SK-N-SH (cell line): Measurements from ENCODE around the gene SRGN. TPM values are rescaled to one million over a fixed set of nuclear protein-coding genes. Genes with fewer than 3 reads are reported as not detected.

Experiments used
- CTCF ChIA-PET: fragments of 300-600, 350-600 bp; formaldehyde crosslinking; extraction: SDS; loops from one replicate; lab custom pipeline; 2021; lab: Yijun Ruan, JAX
- POLR2A ChIA-PET: fragments of 350-600 bp; sonication (Branson Sonifier 250); formaldehyde crosslinking; extraction: SDS; loops from one replicate; lab custom pipeline; 2020; ENCODE audit warnings: antibody characterized with exemption, inconsistent platforms; lab: Yijun Ruan, JAX
- DNase-seq: peaks from one replicate; pipeline ENCODE4 v3.0.0; 2012
- H2AFZ ChIP-seq: fragments of 200-600 bp; sonication (generic); 2 replicates; pipeline ENCODE4 v1.8.1; 2016; ENCODE audit warnings: antibody characterized with exemption, mild to moderate bottlenecking, low read depth
- H3F3A ChIP-seq: fragments of 200-600 bp; sonication (generic); replicated peaks from 2 replicates; pipeline ENCODE3; 2016; ENCODE audit warnings: antibody characterized with exemption, mild to moderate bottlenecking; ENCODE audit not compliant: insufficient read depth
- H3K27ac ChIP-seq, 2 experiments: fragments of 200-500 bp in 1 of 2; fragments of 200-600 bp in 1 of 2; sonication (Bioruptor generic) in 1 of 2; sonication (generic), shearing (Covaris generic) in 1 of 2; 2 replicates each; pipeline versions ENCODE4 v1.5.1 to v1.6.1; 2014 to 2016; ENCODE audit warnings: low read depth in 2 of 2, inconsistent platforms in 1 of 2, low read length in 1 of 2, mild to moderate bottlenecking in 1 of 2, mixed read lengths in 1 of 2
- H3K27me3 ChIP-seq: fragments of 200-600 bp; sonication (generic), shearing (Covaris generic); 2 replicates; pipeline ENCODE4 v1.6.1; 2016; ENCODE audit warnings: mixed run types; ENCODE audit not compliant: insufficient read depth
- H3K36me3 ChIP-seq, 2 experiments: fragments of 200-500 bp in 1 of 2; fragments of 200-600 bp in 1 of 2; sonication (Bioruptor generic) in 1 of 2; sonication (generic) in 1 of 2; replicated peaks in 1 of 2; 2 replicates each; pipeline versions ENCODE3 to v1.5.1; 2014 to 2016; ENCODE audit warnings: low read length in 1 of 2, mild to moderate bottlenecking in 1 of 2; ENCODE audit not compliant: insufficient read depth in 2 of 2, control insufficient read depth in 1 of 2
- H3K4me1 ChIP-seq, 2 experiments: fragments of 200-500 bp in 1 of 2; fragments of 200-600 bp in 1 of 2; sonication (Bioruptor generic) in 1 of 2; sonication (generic), shearing (Covaris generic) in 1 of 2; 2 replicates each; pipeline versions ENCODE4 v1.5.1 to v1.6.1; 2014 to 2016; ENCODE audit warnings: low read depth in 1 of 2, low read length in 1 of 2, mixed run types in 1 of 2; ENCODE audit not compliant: insufficient read depth in 2 of 2, control insufficient read depth in 1 of 2
- H3K4me2 ChIP-seq: fragments of 200-600 bp; sonication (generic), shearing (Covaris generic); 2 replicates; pipeline ENCODE4 v1.6.1; 2017; ENCODE audit warnings: mixed run types
- H3K4me3 ChIP-seq, 2 experiments: fragments of 200-500 bp in 1 of 2; fragments of 200-600 bp in 1 of 2; sonication (Bioruptor generic) in 1 of 2; sonication (generic), shearing (Covaris generic) in 1 of 2; 2 replicates each; pipeline versions ENCODE4 v1.5.1 to v1.8.1; 2014 to 2016; ENCODE audit warnings: low read depth in 2 of 2, inconsistent platforms in 1 of 2, low read length in 1 of 2, mild to moderate bottlenecking in 1 of 2, mixed read lengths in 1 of 2, moderate library complexity in 1 of 2
- H3K79me2 ChIP-seq: fragments of 200-600 bp; sonication (generic); 2 replicates; pipeline ENCODE4 v1.8.1; 2017; ENCODE audit warnings: mild to moderate bottlenecking; ENCODE audit not compliant: insufficient read depth
- H3K9ac ChIP-seq: fragments of 200-600 bp; sonication (generic); 2 replicates; pipeline ENCODE4 v1.6.1; 2017; ENCODE audit warnings: mixed run types
- H3K9me2 ChIP-seq: fragments of 200-600 bp; sonication (generic); 2 replicates; pipeline ENCODE4 v1.6.1; 2017; ENCODE audit warnings: mixed run types
- H3K9me3 ChIP-seq: fragments of 200-600 bp; sonication (generic); 2 replicates; pipeline ENCODE4 v1.6.1; 2017; ENCODE audit warnings: mixed run types, mild to moderate bottlenecking, moderate library complexity
- H4K20me1 ChIP-seq: fragments of 200-600 bp; sonication (generic); 2 replicates; pipeline ENCODE4 v1.6.1; 2017; ENCODE audit warnings: mild to moderate bottlenecking, mixed run types; ENCODE audit not compliant: insufficient read depth
- EP300 ChIP-seq, 2 experiments: IDR thresholded peaks; 2 replicates each; pipeline versions ENCODE4 v1.4.0 to v1.6.1; 2012; ENCODE audit warnings: borderline replicate concordance in 1 of 2, low read depth in 1 of 2, low read length in 1 of 2
- FOSL2 ChIP-seq: IDR thresholded peaks from 2 replicates; pipeline ENCODE4 v1.4.0; 2012; ENCODE audit warnings: low read depth, mild to moderate bottlenecking, moderate library complexity, borderline replicate concordance
- FOXJ3 ChIP-seq: sonication (generic); formaldehyde crosslinking; IDR thresholded peaks from 2 replicates; pipeline ENCODE4 v1.5.1; 2020; ENCODE audit warnings: mild to moderate bottlenecking, missing genetic modification reagents
- GABPA ChIP-seq: IDR thresholded peaks from 2 replicates; pipeline ENCODE4 v1.4.0; 2012; ENCODE audit warnings: low read depth, mild to moderate bottlenecking
- NFIC ChIP-seq: IDR thresholded peaks from 2 replicates; pipeline ENCODE4 v1.4.0; 2012; ENCODE audit warnings: borderline replicate concordance
- NRF1 ChIP-seq: IDR thresholded peaks from 2 replicates; pipeline ENCODE4 v1.6.1; 2012; ENCODE audit warnings: low read depth, mild to moderate bottlenecking, low read length
- PBX3 ChIP-seq: IDR thresholded peaks from 2 replicates; pipeline ENCODE4; 2012
- RCOR1 ChIP-seq: fragments of 150-350 bp; IDR thresholded peaks from 2 replicates; pipeline ENCODE4 v1.6.1; 2017; ENCODE audit warnings: antibody characterized with exemption, low read length
- RXRA ChIP-seq: IDR thresholded peaks from 2 replicates; pipeline ENCODE4 v1.4.0; 2012; ENCODE audit warnings: low read depth, mild to moderate bottlenecking, borderline replicate concordance
- SIN3A ChIP-seq: IDR thresholded peaks from 2 replicates; pipeline ENCODE4 v1.6.1; 2012; ENCODE audit warnings: low read depth, mild to moderate bottlenecking, low read length, moderate library complexity, borderline replicate concordance
- SMC3 ChIP-seq: IDR thresholded peaks from 2 replicates; pipeline ENCODE4 v1.6.1; 2012; ENCODE audit warnings: low read depth, low read length, improper control_type of control experiment
- TAF1 ChIP-seq: IDR thresholded peaks from 2 replicates; pipeline ENCODE4 v1.6.1; 2012; ENCODE audit warnings: low read depth, mild to moderate bottlenecking, low read length, moderate library complexity, borderline replicate concordance
- TCF12 ChIP-seq: IDR thresholded peaks from 2 replicates; pipeline ENCODE4 v1.4.0; 2012
- TEAD4 ChIP-seq: IDR thresholded peaks from 2 replicates; pipeline ENCODE4 v1.4.0; 2012; ENCODE audit warnings: mild to moderate bottlenecking, borderline replicate concordance; ENCODE audit not compliant: insufficient read depth
- YY1 ChIP-seq: IDR thresholded peaks from 2 replicates; pipeline ENCODE4 v1.4.0; 2012; ENCODE audit warnings: low read depth, mild to moderate bottlenecking
- ZBTB33 ChIP-seq: IDR thresholded peaks from 2 replicates; pipeline ENCODE4 v1.4.0; 2012; ENCODE audit warnings: low read depth, borderline replicate concordance
- WGBS: methylation state at CpG from one replicate; pipeline ENCODE4 v1.1.6; 2017; ENCODE audit warnings: low lambda C conversion rate; 5-methylcytosine and 5-hydroxymethylcytosine counted together
- polyA plus RNA-seq, 3 experiments: library from polyadenylated mRNA; depleted of rRNA; stranded (reverse); fragments of >200 nt; gene quantifications; 2 replicates each; pipeline ENCODE4 v1.2.3, GENCODE V29; 2012

SRGN gene
- polyA plus RNA-seq, 1 of the 3 experiments (the other 2 are of a cell fraction): 0.10 TPM

GRCh38 chr10:69080226-69080625 lies 7.7 kb upstream of the SRGN start:
- H3K27me3 ChIP-seq: no peaks in the 10 kb centered on the region
- no peak overlapping the region for H3K9ac ChIP-seq
- no peaks in the 10 kb centered on the region for H3K9me2 ChIP-seq
- no peak overlapping the region for H3K4me3 ChIP-seq
- TF ChIP-seq NRF1 (no peak), YY1 (no peak), TAF1 (no peak), TCF12 (no peak)
- TF ChIP-seq, all 33 proteins: peak for 0
- no peak for DNase-seq
- no peaks in the 10 kb centered on the region for H3K36me3 ChIP-seq
- H3K4me1 ChIP-seq: no peaks in the 10 kb centered on the region
- 38% methylated on average over 4 of the region's 4 CpGs for WGBS
- H3K9me3 ChIP-seq: no peaks in the 10 kb centered on the region
- no peak overlapping the region for H2AFZ ChIP-seq
- H4K20me1 ChIP-seq: no peaks in the 10 kb centered on the region
- no peaks in the 10 kb centered on the region for H3K79me2 ChIP-seq
- no peak overlapping the region for H3K27ac ChIP-seq
- POLR2A ChIA-PET: no interaction called here
- H3K4me2 ChIP-seq: no peak overlapping the region
- H3F3A ChIP-seq: no peaks in the 10 kb centered on the region
- CTCF ChIA-PET: interaction anchor here (1.3 kb wide), 1 partner anchor 14 kb away, joined by 5 read pairs; no protein-coding TSS in a partner anchor

- Histone ChIP-seq H4K20me1 (no peaks in the 10 kb centered on the region), H3K4me1 (no peaks in the 10 kb centered on the region)
Measured at GRCh38 chr10:69086001-69086509, 1.8 kb upstream of the SRGN start.

GRCh38 chr10:69088471-69088769 lies 517 bp downstream of the SRGN start:
- Histone ChIP-seq H3K4me1 (no peaks in the 10 kb centered on the region), H3K4me2 (no peak overlapping the region), H3K4me3 (no peak overlapping the region), H2AFZ (peak overlapping the region; percentile 39; the same call in 1 of the 2 replicates), H3K9ac (no peak overlapping the region), H3K27ac (peak overlapping the region in 1 of 2 experiments; percentile 7; a peak in 1 of 4 replicates), H3K9me2 (no peaks in the 10 kb centered on the region), H3K36me3 (no peaks in the 10 kb centered on the region), H3F3A (peaks cover 7% of the 10 kb centered on the region), H3K9me3 (no peaks in the 10 kb centered on the region), H3K27me3 (no peaks in the 10 kb centered on the region), H3K79me2 (no peaks in the 10 kb centered on the region), H4K20me1 (no peaks in the 10 kb centered on the region)
- TF ChIP-seq PBX3 (no peak), EP300 (IDR thresholded peaks at IDR 0.05; ENCODE audit: borderline replicate concordance in 1 of 2, low read depth in 1 of 2, low read length in 1 of 2) (no peak), SIN3A (no peak), FOXJ3 (CRISPR knock-in tag) (no peak), TEAD4 (no peak), RXRA (no peak), GABPA (no peak), NFIC (no peak), RCOR1 (no peak), ZBTB33 (no peak), SMC3 (no peak), TCF12 (no peak)
- ChIA-PET POLR2A (no interaction called here), CTCF (interaction anchor here (0.6 kb wide), 1 partner anchor 649 kb away, joined by 3 read pairs; no protein-coding TSS in a partner anchor)
- no peak for DNase-seq
- 83% methylated on average over 3 of the region's 3 CpGs for WGBS

More at GRCh38 chr10:69086001-69086509, 1.8 kb upstream of the SRGN start:
- Histone ChIP-seq H3K36me3 (no peaks in the 10 kb centered on the region), H3K27ac (no peak overlapping the region), H2AFZ (peak overlapping the region; percentile 35; the same call in 1 of the 2 replicates), H3K4me2 (no peak overlapping the region), H3K4me3 (no peak overlapping the region), H3K79me2 (no peaks in the 10 kb centered on the region), H3K27me3 (no peaks in the 10 kb centered on the region), H3K9ac (no peak overlapping the region), H3K9me3 (no peaks in the 10 kb centered on the region), H3K9me2 (no peaks in the 10 kb centered on the region), H3F3A (peaks cover 7% of the 10 kb centered on the region)
- POLR2A ChIA-PET: no interaction called here
- WGBS: 77% methylated on average over 9 of the region's 9 CpGs
- TF ChIP-seq TCF12 (no peak), RCOR1 (no peak), NFIC (no peak), SIN3A (no peak), FOSL2 (no peak)
- CTCF ChIA-PET: interaction anchor here (4.9 kb wide), 1 partner anchor 7 kb away, joined by 22 read pairs; no protein-coding TSS in a partner anchor
- DNase-seq: no peak
